Gastrocnemius medialis (tissue), 4 donors: Measurements from ENCODE around the gene IL1RAP. TPM values are rescaled to one million over a fixed set of nuclear protein-coding genes. Genes with fewer than 3 reads are reported as not detected.

ENCODE experiments used
- ATAC-seq, 2 donors: fragments of 150-250 bp; one replicate each; pipeline ENCODE4 v1.9.1; 2016
- DNase-seq, 2 donors: peaks; one replicate each; pipeline ENCODE4 v3.0.0-alpha.2; 2019
- H3K27ac ChIP-seq, 4 donors: fragments of 200-600 bp; sonication (generic); 1 replicate in 1 of 4; 2 replicates in 3 of 4; pipeline ENCODE4 v1.5.1; 2016 to 2018; ENCODE audit warnings: mild to moderate bottlenecking in 2 of 4, moderate library complexity in 1 of 4
- H3K27me3 ChIP-seq, 3 donors: fragments of 200-600 bp; sonication (generic) in 2 of 3; 1 replicate in 1 of 3; 2 replicates in 2 of 3; pipeline versions ENCODE4 v1.5.1 to v1.6.0; 2016 to 2019; ENCODE audit warnings: mild to moderate bottlenecking in 1 of 3, moderate library complexity in 1 of 3
- H3K36me3 ChIP-seq, 2 donors: fragments of 200-600 bp; sonication (generic) in 1 of 2; one replicate each; pipeline ENCODE4 v1.5.1; 2017 to 2018
- H3K4me1 ChIP-seq, 2 donors: fragments of 200-600 bp; sonication (generic) in 1 of 2; one replicate each; pipeline ENCODE4 v1.5.1; 2016 to 2017; ENCODE audit warnings: mild to moderate bottlenecking in 2 of 2
- H3K4me3 ChIP-seq, 4 donors: fragments of 200-600 bp; sonication (generic) in 3 of 4; 1 replicate in 1 of 4; 2 replicates in 3 of 4; pipeline ENCODE4 v1.5.1; 2016 to 2019; ENCODE audit warnings: mild to moderate bottlenecking in 2 of 4
- H3K9me3 ChIP-seq, 3 donors: fragments of 200-600 bp; sonication (generic) in 2 of 3; 1 replicate in 1 of 3; 2 replicates in 2 of 3; pipeline ENCODE4 v1.5.1; 2016 to 2019
- CTCF ChIP-seq, 5 experiments: fragments of 450-650 bp in 3 of 5; fragments of 200-600 bp in 2 of 5; sonication (generic) in 2 of 5; IDR thresholded peaks in 4 of 5; conservative IDR thresholded peaks in 1 of 5; 1 replicate in 4 of 5; 2 replicates in 1 of 5; pipeline ENCODE4 v1.5.1; 2016 to 2019; ENCODE audit warnings: antibody characterized with exemption in 5 of 5, mild to moderate bottlenecking in 3 of 5, moderate library complexity in 3 of 5
- POLR2A ChIP-seq, 2 donors: fragments of 450-650 bp; IDR thresholded peaks; one replicate each; pipeline ENCODE4 v1.6.1; 2017; ENCODE audit warnings: antibody characterized with exemption in 2 of 2, mild to moderate bottlenecking in 2 of 2, moderate library complexity in 2 of 2
- in situ Hi-C, 4 donors: fragments of 200-750 bp; cut with MboI; loops; one replicate each; pipeline versions ENCODE4 v1.15.0 to v1.8.0; 2017; ENCODE audit warnings: low sequenced_read_pairs in 4 of 4
- intact Hi-C: fragments of 100-400 bp; cut with DNase I; formaldehyde crosslinking; loops from one replicate; pipeline ENCODE4 v1.15.1; 2023; ENCODE audit warnings: low total_unique reads
- total RNA-seq, 4 donors: library from RNA; depleted of rRNA; stranded (reverse); fragments of >200 nt; gene quantifications; one replicate each; pipeline versions ENCODE4 v1.1.0 to v1.2.3, GENCODE V29; 2016

IL1RAP gene
- total RNA-seq, 4 donors from 2014 or later: 1.1 to 3.3 (median 2.6) TPM

DNA sequence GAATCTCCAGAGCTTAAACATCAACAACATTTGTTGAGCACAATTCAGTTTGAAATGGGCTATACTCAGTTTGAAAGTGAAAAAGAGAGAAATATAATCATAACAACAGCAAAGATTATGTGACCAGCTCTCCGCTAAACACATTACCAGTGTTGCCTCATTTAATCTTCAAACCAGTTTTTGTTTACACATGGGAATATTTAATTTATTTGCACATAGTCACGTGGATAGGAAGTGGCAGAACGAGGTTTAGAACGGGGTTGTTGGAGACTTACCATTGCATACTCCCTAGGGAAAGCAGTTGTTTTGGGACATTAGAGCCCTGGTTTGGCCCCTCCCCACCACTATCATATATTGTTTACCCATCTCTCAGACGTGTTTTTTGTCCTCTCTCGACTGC, 77.2 kb downstream of the IL1RAP start:
- intact Hi-C loops: no loop called here
- no peak for DNase-seq

GRCh38 chr3:190593075-190593474, 79.2 kb downstream of the IL1RAP start:
- Histone ChIP-seq H3K4me3 (no peak overlapping the region), H3K4me1 (no peaks in the 10 kb centered on the region), H3K9me3 (no peaks in the 10 kb centered on the region), H3K36me3 (no peaks in the 10 kb centered on the region), H3K27me3 (no peaks in the 10 kb centered on the region), H3K27ac (no peak overlapping the region)
- intact Hi-C loops: no loop called here
- DNase-seq (no peak), ATAC-seq (no peak)
- TF ChIP-seq CTCF (IDR thresholded peaks at IDR 0.05 in 4 of 5, conservative IDR thresholded peaks at IDR 0.05 in 1 of 5) (no peak), POLR2A (IDR thresholded peaks at IDR 0.05) (no peak)
- in situ Hi-C loops: no loop called here

More for the DNA sequence above, 77.2 kb downstream of the IL1RAP start:
- Histone ChIP-seq H3K4me1 (no peaks in the 10 kb centered on the region), H3K27me3 (no peaks in the 10 kb centered on the region), H3K9me3 (no peaks in the 10 kb centered on the region), H3K4me3 (no peak overlapping the region), H3K27ac (no peak overlapping the region), H3K36me3 (no peaks in the 10 kb centered on the region)
- ATAC-seq: no peak
- in situ Hi-C loops: no loop called here
- TF ChIP-seq POLR2A (IDR thresholded peaks at IDR 0.05): no peak

DNA sequence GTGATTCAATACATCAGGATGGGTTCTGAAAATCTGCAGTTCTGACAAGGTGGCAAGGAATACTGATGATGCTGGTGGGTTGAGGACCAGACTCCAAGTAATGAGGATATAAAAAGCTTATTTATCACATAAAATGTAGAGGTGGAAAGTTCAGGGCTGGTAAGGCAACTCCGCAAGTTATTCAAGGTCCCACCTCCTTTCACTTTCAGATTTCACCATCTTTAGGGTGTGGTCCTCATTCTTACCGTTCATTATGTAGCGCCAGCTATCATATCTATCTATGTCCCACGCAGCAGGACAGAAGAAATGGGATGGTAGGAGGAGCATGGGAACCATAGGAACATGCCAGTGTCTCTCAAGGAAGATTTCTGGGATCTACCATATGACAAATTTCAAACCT, 80.3 kb downstream of the IL1RAP start:
- Histone ChIP-seq H3K27me3 (no peaks in the 10 kb centered on the region), H3K4me3 (no peak overlapping the region), H3K9me3 (no peaks in the 10 kb centered on the region), H3K4me1 (no peaks in the 10 kb centered on the region), H3K27ac (no peak overlapping the region), H3K36me3 (no peaks in the 10 kb centered on the region)
- no peak for TF ChIP-seq CTCF (IDR thresholded peaks at IDR 0.05 in 4 of 5, conservative IDR thresholded peaks at IDR 0.05 in 1 of 5)
- TF ChIP-seq POLR2A (IDR thresholded peaks at IDR 0.05): no peak
- in situ Hi-C loops: no loop called here
- intact Hi-C loops: no loop called here
- ATAC-seq (no peak), DNase-seq (no peak)

- intact Hi-C loops: no loop called here
- Histone ChIP-seq H3K4me3 (no peak overlapping the region), H3K9me3 (no peaks in the 10 kb centered on the region), H3K27ac (no peak overlapping the region), H3K4me1 (no peaks in the 10 kb centered on the region), H3K36me3 (no peaks in the 10 kb centered on the region), H3K27me3 (no peaks in the 10 kb centered on the region)
- DNase-seq (no peak), ATAC-seq (no peak)
- no peak for TF ChIP-seq CTCF (IDR thresholded peaks at IDR 0.05 in 4 of 5, conservative IDR thresholded peaks at IDR 0.05 in 1 of 5)
- no peak for TF ChIP-seq POLR2A (IDR thresholded peaks at IDR 0.05)
- in situ Hi-C loops: no loop called here
Measured at GRCh38 chr3:190595179-190595795, 81.4 kb downstream of the IL1RAP start.

DNA sequence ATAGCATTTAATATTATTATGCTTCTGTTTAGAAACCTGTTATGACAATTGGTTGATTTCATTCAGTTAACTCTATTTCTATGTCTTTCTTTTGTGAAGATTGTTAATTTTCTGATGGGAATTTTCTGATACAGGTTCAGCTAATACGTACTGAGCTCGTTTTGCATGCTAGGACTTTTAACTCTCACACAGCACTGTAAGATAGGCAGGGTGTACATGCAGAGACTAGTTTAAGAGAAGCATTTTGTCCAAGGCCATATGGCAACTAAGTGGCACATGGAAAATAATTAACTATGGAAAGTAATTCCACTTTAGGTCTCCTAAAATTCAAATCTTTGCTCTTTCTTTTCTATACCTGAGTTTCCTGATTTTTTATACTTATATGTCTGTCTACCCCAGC, 81.9 kb downstream of the IL1RAP start:
- in situ Hi-C loops (no loop called here), intact Hi-C loops (no loop called here)
- Histone ChIP-seq H3K4me1 (no peaks in the 10 kb centered on the region), H3K27me3 (no peaks in the 10 kb centered on the region), H3K36me3 (no peaks in the 10 kb centered on the region), H3K4me3 (no peak overlapping the region), H3K9me3 (no peaks in the 10 kb centered on the region), H3K27ac (no peak overlapping the region)
- TF ChIP-seq CTCF (IDR thresholded peaks at IDR 0.05 in 4 of 5, conservative IDR thresholded peaks at IDR 0.05 in 1 of 5) (no peak), POLR2A (IDR thresholded peaks at IDR 0.05) (no peak)
- DNase-seq: no peak
- ATAC-seq: no peak
